ENCODE measurements around the gene DEXI. TPM values are rescaled to one million over a fixed set of nuclear protein-coding genes. Genes with fewer than 3 reads are reported as not detected.
A peak's percentile ranks its signal among the peaks of the same experiment; 100 is the strongest.

Gene DEXI
- total RNA-seq, 1 donor, result 34.0 TPM

GRCh38 chr16:10922328-10923145, 19.7 kb downstream of the DEXI start:
- Histone ChIP-seq H2AFZ (ENCODE audit: low read length) (no peak overlapping the region), H3K9me3 (ENCODE audit: low read depth, low read length) (no peaks in the 10 kb centered on the region), H3K4me2 (ENCODE audit: insufficient read depth, low read length) (no peak overlapping the region), H3K27me3 (ENCODE audit: insufficient read depth, low read length) (no peaks in the 10 kb centered on the region), H4K20me1 (ENCODE audit: insufficient read depth, low read length) (peaks cover 3% of the 10 kb centered on the region), H3K27ac (ENCODE audit: low read depth, low read length) (peak overlapping the region; percentile 43), H3K79me2 (ENCODE audit: insufficient read depth, low read length) (no peaks in the 10 kb centered on the region), H3K4me3 (ENCODE audit: insufficient read depth, low read length) (no peak overlapping the region), H3K4me1 (ENCODE audit: insufficient read depth, low read length) (peaks cover 12% of the 10 kb centered on the region), H3K36me3 (ENCODE audit: insufficient read depth, low read length) (peaks cover 19% of the 10 kb centered on the region)
- no peak for DNase-seq (ENCODE audit: insufficient read length, low spot score, missing footprints)
- TF ChIP-seq CTCF (IDR thresholded peaks at IDR 0.05; ENCODE audit: extremely low read depth, low read depth, low read length), result no peak

GRCh38 chr16:10921536-10922327, 20.5 kb downstream of the DEXI start:
- H3K36me3 ChIP-seq (ENCODE audit: insufficient read depth, low read length), result peaks cover 11% of the 10 kb centered on the region
- TF ChIP-seq CTCF (IDR thresholded peaks at IDR 0.05; ENCODE audit: extremely low read depth, low read depth, low read length), result no peak
- no peaks in the 10 kb centered on the region for H3K9me3 ChIP-seq (ENCODE audit: low read depth, low read length)
- no peaks in the 10 kb centered on the region for H3K79me2 ChIP-seq (ENCODE audit: insufficient read depth, low read length)
- H2AFZ ChIP-seq (ENCODE audit: low read length), result no peak overlapping the region
- no peak for DNase-seq (ENCODE audit: insufficient read length, low spot score, missing footprints)
- H3K27ac ChIP-seq (ENCODE audit: low read depth, low read length), result peak overlapping the region; percentile 43
- peaks cover 12% of the 10 kb centered on the region for H3K4me1 ChIP-seq (ENCODE audit: insufficient read depth, low read length)
- peaks cover 3% of the 10 kb centered on the region for H4K20me1 ChIP-seq (ENCODE audit: insufficient read depth, low read length)
- no peaks in the 10 kb centered on the region for H3K27me3 ChIP-seq (ENCODE audit: insufficient read depth, low read length)
- no peak overlapping the region for H3K4me2 ChIP-seq (ENCODE audit: insufficient read depth, low read length)
- H3K4me3 ChIP-seq (ENCODE audit: insufficient read depth, low read length), result no peak overlapping the region

GRCh38 chr16:10920726-10921427, 21.4 kb downstream of the DEXI start:
- Histone ChIP-seq H3K27ac (ENCODE audit: low read depth, low read length) (no peak overlapping the region), H3K4me3 (ENCODE audit: insufficient read depth, low read length) (no peak overlapping the region), H3K9me3 (ENCODE audit: low read depth, low read length) (no peaks in the 10 kb centered on the region), H3K4me2 (ENCODE audit: insufficient read depth, low read length) (no peak overlapping the region), H3K36me3 (ENCODE audit: insufficient read depth, low read length) (peaks cover 10% of the 10 kb centered on the region), H3K4me1 (ENCODE audit: insufficient read depth, low read length) (peaks cover 12% of the 10 kb centered on the region), H3K79me2 (ENCODE audit: insufficient read depth, low read length) (no peaks in the 10 kb centered on the region), H3K27me3 (ENCODE audit: insufficient read depth, low read length) (no peaks in the 10 kb centered on the region), H2AFZ (ENCODE audit: low read length) (no peak overlapping the region), H4K20me1 (ENCODE audit: insufficient read depth, low read length) (peaks cover 3% of the 10 kb centered on the region)
- no peak for TF ChIP-seq CTCF (IDR thresholded peaks at IDR 0.05; ENCODE audit: extremely low read depth, low read depth, low read length)
- DNase-seq (ENCODE audit: insufficient read length, low spot score, missing footprints), result no peak
